Astrocyte (in vitro differentiated cells and primary cell): ENCODE measurements around the gene GPATCH2. TPM values are rescaled to one million over a fixed set of nuclear protein-coding genes. Genes with fewer than 3 reads are reported as not detected.
"Not testable (repeated sequence)": the region's sequence is repeated elsewhere in the genome, so short reads cannot be mapped to it uniquely, and the experiment has no call there.

Experiments
- DNase-seq: peaks from one replicate; pipeline ENCODE4 v3.0.0-alpha.2; 2010; ENCODE audit warnings: low read depth
- FAIRE-seq: peaks from 2 replicates; lab custom pipeline; 2011; peaks lifted over from hg19 to GRCh38; lab: Jason Lieb, UNC
- H2AFZ ChIP-seq: 2 replicates; pipeline ENCODE4 v1.6.0; 2012; ENCODE audit warnings: low read depth, low read length, inconsistent platforms
- H3K27ac ChIP-seq: 2 replicates; pipeline ENCODE4 v1.5.1; 2011; ENCODE audit warnings: low read depth, low read length, inconsistent platforms
- H3K27me3 ChIP-seq: 2 replicates; pipeline ENCODE4 v1.6.0; 2011; ENCODE audit warnings: low read length, inconsistent platforms; ENCODE audit not compliant: insufficient read depth
- H3K36me3 ChIP-seq: 2 replicates; pipeline ENCODE4 v1.5.1; 2011; ENCODE audit warnings: low read length, inconsistent platforms; ENCODE audit not compliant: insufficient read depth
- H3K4me1 ChIP-seq: 2 replicates; pipeline ENCODE4 v1.5.1; 2011; ENCODE audit warnings: low read length, inconsistent platforms; ENCODE audit not compliant: insufficient read depth
- H3K4me2 ChIP-seq: 2 replicates; pipeline ENCODE4 v1.6.0; 2012; ENCODE audit warnings: low read length, inconsistent platforms
- H3K4me3 ChIP-seq: 2 replicates; pipeline ENCODE4 v1.5.1; 2011; ENCODE audit warnings: low read depth, mild to moderate bottlenecking, low read length, inconsistent platforms; ENCODE audit not compliant: insufficient read depth
- H3K79me2 ChIP-seq: 2 replicates; pipeline ENCODE4 v1.6.0; 2012; ENCODE audit warnings: mild to moderate bottlenecking, low read length, inconsistent platforms; ENCODE audit not compliant: insufficient read depth
- H3K9ac ChIP-seq: 2 replicates; pipeline ENCODE4 v1.6.0; 2012; ENCODE audit warnings: mild to moderate bottlenecking, low read length, inconsistent platforms
- H3K9me3 ChIP-seq: 2 replicates; pipeline ENCODE4 v1.5.1; 2012; ENCODE audit warnings: low read depth, mild to moderate bottlenecking, low read length, inconsistent platforms; ENCODE audit not compliant: insufficient read depth
- H4K20me1 ChIP-seq: 2 replicates; pipeline ENCODE4 v1.6.0; 2012; ENCODE audit warnings: low read length, inconsistent platforms; ENCODE audit not compliant: insufficient read depth
- H3K27ac Mint-ChIP-seq: one replicate; pipeline ENCODE4 v1.8.0; 2021; ENCODE audit warnings: mild to moderate bottlenecking, mixed read lengths; ENCODE audit not compliant: unreplicated experiment
- H3K27me3 Mint-ChIP-seq: one replicate; pipeline ENCODE4 v1.8.0; 2021; ENCODE audit warnings: low read depth, mixed read lengths; ENCODE audit not compliant: unreplicated experiment
- H3K36me3 Mint-ChIP-seq: one replicate; pipeline ENCODE4 v1.8.0; 2021; ENCODE audit warnings: low read depth, mixed read lengths; ENCODE audit not compliant: unreplicated experiment
- H3K4me1 Mint-ChIP-seq: one replicate; pipeline ENCODE4 v1.8.0; 2021; ENCODE audit warnings: low read depth, mixed read lengths; ENCODE audit not compliant: unreplicated experiment
- H3K4me3 Mint-ChIP-seq: one replicate; pipeline ENCODE4 v1.8.0; 2021; ENCODE audit warnings: mild to moderate bottlenecking, moderate library complexity, mixed read lengths; ENCODE audit not compliant: unreplicated experiment
- H3K9me3 Mint-ChIP-seq: one replicate; pipeline ENCODE4 v1.8.0; 2021; ENCODE audit warnings: mild to moderate bottlenecking, mixed read lengths; ENCODE audit not compliant: unreplicated experiment
- EZH2 ChIP-seq: IDR thresholded peaks from 2 replicates; pipeline ENCODE4 v1.6.1; 2012; ENCODE audit warnings: mild to moderate bottlenecking, low read length, inconsistent platforms; ENCODE audit not compliant: insufficient read depth
- total RNA-seq: library from RNA; stranded (reverse); gene quantifications from 2 replicates; pipeline ENCODE4 v1.2.1, GENCODE V29; 2021
- TF ChIP-seq, protein P1 (sequence below): IDR thresholded peaks from 2 replicates; pipeline ENCODE4 v1.5.1; 2011; ENCODE audit warnings: low read depth, mild to moderate bottlenecking, inconsistent platforms, low read length, moderate library complexity; ENCODE audit not compliant: insufficient read depth

Gene GPATCH2
- total RNA-seq, 1 donor from 2014 or later, result 14.1 TPM

DNA sequence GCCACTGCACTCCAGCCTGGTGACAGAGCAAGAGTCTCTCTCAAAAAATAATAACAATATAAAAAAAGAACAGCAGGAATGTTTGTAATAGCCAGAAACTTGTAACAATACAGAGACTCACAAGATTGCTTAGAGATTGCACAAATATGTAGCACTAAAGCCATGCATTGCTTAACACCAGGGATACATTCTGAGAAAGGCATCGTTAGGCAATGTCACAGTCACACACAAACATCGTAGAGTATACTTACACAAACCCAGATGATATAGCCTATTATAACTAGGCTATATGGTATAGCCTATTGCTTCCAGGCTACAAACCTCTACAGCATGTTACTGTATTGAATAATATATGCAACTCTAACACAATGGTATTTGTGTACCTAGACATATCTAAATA is 45.3 kb downstream of the GPATCH2 start:
- no peaks in the 10 kb centered on the region for H3K4me1 ChIP-seq
- H3K4me2 ChIP-seq, result no peak overlapping the region
- Mint-ChIP-seq H3K36me3 (no peaks in the 10 kb centered on the region), H3K4me3 (no peak overlapping the region), H3K4me1 (no peaks in the 10 kb centered on the region), H3K27me3 (no peaks in the 10 kb centered on the region), H3K27ac (no peak overlapping the region), H3K9me3 (no peaks in the 10 kb centered on the region)
- DNase-seq (no peak), FAIRE-seq (peak; percentile 23)
- no peaks in the 10 kb centered on the region for H3K79me2 ChIP-seq
- no peak overlapping the region for H3K27ac ChIP-seq
- TF ChIP-seq, protein P1, sequence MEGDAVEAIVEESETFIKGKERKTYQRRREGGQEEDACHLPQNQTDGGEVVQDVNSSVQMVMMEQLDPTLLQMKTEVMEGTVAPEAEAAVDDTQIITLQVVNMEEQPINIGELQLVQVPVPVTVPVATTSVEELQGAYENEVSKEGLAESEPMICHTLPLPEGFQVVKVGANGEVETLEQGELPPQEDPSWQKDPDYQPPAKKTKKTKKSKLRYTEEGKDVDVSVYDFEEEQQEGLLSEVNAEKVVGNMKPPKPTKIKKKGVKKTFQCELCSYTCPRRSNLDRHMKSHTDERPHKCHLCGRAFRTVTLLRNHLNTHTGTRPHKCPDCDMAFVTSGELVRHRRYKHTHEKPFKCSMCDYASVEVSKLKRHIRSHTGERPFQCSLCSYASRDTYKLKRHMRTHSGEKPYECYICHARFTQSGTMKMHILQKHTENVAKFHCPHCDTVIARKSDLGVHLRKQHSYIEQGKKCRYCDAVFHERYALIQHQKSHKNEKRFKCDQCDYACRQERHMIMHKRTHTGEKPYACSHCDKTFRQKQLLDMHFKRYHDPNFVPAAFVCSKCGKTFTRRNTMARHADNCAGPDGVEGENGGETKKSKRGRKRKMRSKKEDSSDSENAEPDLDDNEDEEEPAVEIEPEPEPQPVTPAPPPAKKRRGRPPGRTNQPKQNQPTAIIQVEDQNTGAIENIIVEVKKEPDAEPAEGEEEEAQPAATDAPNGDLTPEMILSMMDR, result no peak
- TF ChIP-seq EZH2, result no peak
- no peaks in the 10 kb centered on the region for H3K9me3 ChIP-seq
- H3K36me3 ChIP-seq, result no peaks in the 10 kb centered on the region
- no peak overlapping the region for H3K9ac ChIP-seq
- H2AFZ ChIP-seq, result no peak overlapping the region
- H3K4me3 ChIP-seq, result no peak overlapping the region
- no peaks in the 10 kb centered on the region for H3K27me3 ChIP-seq
- no peaks in the 10 kb centered on the region for H4K20me1 ChIP-seq

DNA sequence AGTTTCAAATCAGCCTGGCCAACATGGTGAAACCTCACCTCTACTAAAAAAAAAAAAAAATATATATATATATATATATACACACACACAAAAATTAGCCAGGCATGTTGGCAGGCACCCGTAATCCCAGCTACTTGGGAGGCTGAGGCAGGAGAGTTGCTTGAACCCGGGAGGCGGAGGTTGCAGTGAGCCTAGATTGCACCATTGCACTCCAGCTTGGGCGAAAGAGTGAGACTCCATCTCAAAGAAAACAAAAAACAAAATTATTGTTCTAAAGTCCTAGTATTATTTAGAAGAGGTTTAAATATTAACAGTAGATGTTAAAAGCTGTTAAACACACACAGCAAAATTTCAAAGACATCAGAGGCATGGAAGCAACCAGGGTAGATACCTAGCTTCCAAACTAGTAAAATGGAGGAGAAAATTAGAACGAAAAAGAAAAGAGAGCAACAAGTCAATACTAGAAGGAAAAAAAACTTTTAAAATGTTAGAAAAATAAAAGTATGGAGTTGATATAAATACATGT is 46.5 kb downstream of the GPATCH2 start:
- not testable (repeated sequence) for H3K4me1 ChIP-seq, DNase-seq, H3K36me3 Mint-ChIP-seq, H3K9ac ChIP-seq, H3K4me2 ChIP-seq, H3K27ac ChIP-seq, H4K20me1 ChIP-seq, H3K4me3 Mint-ChIP-seq, H3K27me3 Mint-ChIP-seq, H3K9me3 ChIP-seq, H2AFZ ChIP-seq, H3K9me3 Mint-ChIP-seq, FAIRE-seq, H3K4me1 Mint-ChIP-seq, H3K79me2 ChIP-seq, H3K27me3 ChIP-seq, H3K36me3 ChIP-seq, H3K4me3 ChIP-seq, H3K27ac Mint-ChIP-seq

DNA sequence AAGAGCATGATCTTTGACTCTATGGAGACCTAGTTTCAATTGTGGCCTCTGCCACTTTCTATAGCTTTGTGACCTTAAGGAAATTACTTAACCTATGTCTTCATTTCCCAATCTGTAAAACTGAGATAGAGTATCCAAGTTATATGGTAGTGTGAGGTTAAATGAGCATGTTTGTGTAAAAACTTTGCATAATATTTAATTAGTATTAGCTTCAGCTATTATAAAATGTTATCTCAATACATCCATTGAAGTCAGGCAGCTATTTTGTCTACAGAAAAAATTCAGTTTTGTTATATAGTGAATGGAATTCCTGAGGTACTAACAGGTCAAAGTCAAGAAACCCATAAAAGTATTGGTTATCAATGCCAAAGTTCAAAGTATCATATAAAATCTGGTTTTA is 53.6 kb downstream of the GPATCH2 start:
- H3K4me3 ChIP-seq, result no peak overlapping the region
- no peaks in the 10 kb centered on the region for H3K27me3 ChIP-seq
- H3K4me1 ChIP-seq, result no peaks in the 10 kb centered on the region
- no peak overlapping the region for H3K9ac ChIP-seq
- Mint-ChIP-seq H3K4me1 (no peaks in the 10 kb centered on the region), H3K27me3 (no peaks in the 10 kb centered on the region), H3K27ac (no peak overlapping the region), H3K9me3 (no peaks in the 10 kb centered on the region), H3K4me3 (no peak overlapping the region), H3K36me3 (no peaks in the 10 kb centered on the region)
- H3K4me2 ChIP-seq, result no peak overlapping the region
- TF ChIP-seq EZH2, result no peak
- TF ChIP-seq, protein P1, result no peak
- no peaks in the 10 kb centered on the region for H4K20me1 ChIP-seq
- no peak overlapping the region for H3K27ac ChIP-seq
- DNase-seq (no peak), FAIRE-seq (no peak)
- no peaks in the 10 kb centered on the region for H3K9me3 ChIP-seq
- H3K36me3 ChIP-seq, result no peaks in the 10 kb centered on the region
- H2AFZ ChIP-seq, result no peak overlapping the region
- H3K79me2 ChIP-seq, result no peaks in the 10 kb centered on the region
